PFSK-1 (cell line): ENCODE measurements around the gene LEO1.

Experiments
- FOXP2 ChIP-seq: optimal IDR thresholded peaks from 2 replicates; pipeline ENCODE3; 2011; ENCODE audit warnings: borderline replicate concordance, control low read depth, inconsistent platforms; ENCODE audit not compliant: insufficient read depth; ENCODE audit errors: extremely low read length, extremely low read depth
- POLR2AphosphoS5 ChIP-seq: IDR thresholded peaks from 2 replicates; pipeline ENCODE4 v1.6.1; 2012; ENCODE audit warnings: low read depth, mild to moderate bottlenecking, control low read depth, low read length, moderate library complexity
- SIN3A ChIP-seq: IDR thresholded peaks from 2 replicates; pipeline ENCODE4 v1.6.1; 2012; ENCODE audit warnings: mild to moderate bottlenecking, low read length, moderate library complexity, borderline replicate concordance; ENCODE audit not compliant: insufficient read depth
- TAF1 ChIP-seq: IDR thresholded peaks from 2 replicates; pipeline ENCODE4 v1.6.1; 2012; ENCODE audit warnings: low read length, control low read depth, borderline replicate concordance; ENCODE audit not compliant: insufficient read depth
- TF ChIP-seq, protein P1 (sequence below), 2 experiments: IDR thresholded peaks; 2 replicates each; pipeline versions ENCODE4 v1.6.1 to v1.8.0; 2011 to 2012; ENCODE audit warnings: low read depth in 2 of 2, low read length in 2 of 2, control low read depth in 1 of 2, inconsistent platforms in 1 of 2, mild to moderate bottlenecking in 1 of 2, moderate library complexity in 1 of 2; ENCODE audit not compliant: insufficient read depth in 1 of 2

Gene LEO1

DNA sequence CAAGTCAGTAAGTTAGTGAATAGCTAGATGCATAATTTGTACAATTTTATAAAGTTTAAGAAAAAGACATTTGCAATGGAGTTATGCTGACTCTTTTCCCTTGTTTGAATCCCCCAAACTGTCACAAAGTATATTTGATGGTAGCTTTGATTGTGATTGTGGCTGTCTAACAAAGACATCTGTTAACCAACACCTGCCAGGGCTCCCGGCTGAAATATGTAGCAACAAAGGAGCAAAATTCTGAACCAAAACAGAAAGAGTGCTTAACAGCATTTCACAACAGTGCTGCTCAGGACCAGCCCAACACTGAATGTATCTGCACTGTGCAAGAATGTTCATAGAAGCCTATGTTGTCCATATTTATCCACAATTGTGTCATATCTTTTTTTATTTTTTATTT lies 39.4 kb downstream of the LEO1 start:
- TF ChIP-seq POLR2AphosphoS5: no peak

DNA sequence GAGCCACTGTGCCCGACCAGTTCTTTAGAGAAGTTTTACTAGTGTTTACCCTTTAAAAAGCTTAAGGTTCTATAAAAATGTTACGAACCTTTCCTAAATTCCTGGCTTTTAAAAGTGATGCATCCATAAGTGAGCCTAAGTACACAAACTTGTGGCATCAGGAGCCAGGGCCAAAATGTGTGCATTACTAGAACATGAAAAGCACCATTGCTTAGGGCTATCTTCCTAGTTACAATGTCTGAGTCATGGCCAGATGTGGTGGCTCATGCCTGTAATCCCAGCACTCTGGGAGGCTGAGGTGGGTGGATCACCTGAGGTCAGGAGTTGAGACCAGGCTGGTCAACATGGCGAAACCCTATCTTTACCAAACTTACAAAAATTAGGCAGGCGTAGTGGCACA lies 39.9 kb downstream of the LEO1 start:
- TF ChIP-seq TAF1 (no peak), POLR2AphosphoS5 (no peak), SIN3A (no peak), FOXP2 (no peak)
- TF ChIP-seq, protein P1, sequence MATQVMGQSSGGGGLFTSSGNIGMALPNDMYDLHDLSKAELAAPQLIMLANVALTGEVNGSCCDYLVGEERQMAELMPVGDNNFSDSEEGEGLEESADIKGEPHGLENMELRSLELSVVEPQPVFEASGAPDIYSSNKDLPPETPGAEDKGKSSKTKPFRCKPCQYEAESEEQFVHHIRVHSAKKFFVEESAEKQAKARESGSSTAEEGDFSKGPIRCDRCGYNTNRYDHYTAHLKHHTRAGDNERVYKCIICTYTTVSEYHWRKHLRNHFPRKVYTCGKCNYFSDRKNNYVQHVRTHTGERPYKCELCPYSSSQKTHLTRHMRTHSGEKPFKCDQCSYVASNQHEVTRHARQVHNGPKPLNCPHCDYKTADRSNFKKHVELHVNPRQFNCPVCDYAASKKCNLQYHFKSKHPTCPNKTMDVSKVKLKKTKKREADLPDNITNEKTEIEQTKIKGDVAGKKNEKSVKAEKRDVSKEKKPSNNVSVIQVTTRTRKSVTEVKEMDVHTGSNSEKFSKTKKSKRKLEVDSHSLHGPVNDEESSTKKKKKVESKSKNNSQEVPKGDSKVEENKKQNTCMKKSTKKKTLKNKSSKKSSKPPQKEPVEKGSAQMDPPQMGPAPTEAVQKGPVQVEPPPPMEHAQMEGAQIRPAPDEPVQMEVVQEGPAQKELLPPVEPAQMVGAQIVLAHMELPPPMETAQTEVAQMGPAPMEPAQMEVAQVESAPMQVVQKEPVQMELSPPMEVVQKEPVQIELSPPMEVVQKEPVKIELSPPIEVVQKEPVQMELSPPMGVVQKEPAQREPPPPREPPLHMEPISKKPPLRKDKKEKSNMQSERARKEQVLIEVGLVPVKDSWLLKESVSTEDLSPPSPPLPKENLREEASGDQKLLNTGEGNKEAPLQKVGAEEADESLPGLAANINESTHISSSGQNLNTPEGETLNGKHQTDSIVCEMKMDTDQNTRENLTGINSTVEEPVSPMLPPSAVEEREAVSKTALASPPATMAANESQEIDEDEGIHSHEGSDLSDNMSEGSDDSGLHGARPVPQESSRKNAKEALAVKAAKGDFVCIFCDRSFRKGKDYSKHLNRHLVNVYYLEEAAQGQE (IDR thresholded peaks at IDR 0.05; ENCODE audit: insufficient read depth in 1 of 2, low read depth in 2 of 2, low read length in 2 of 2): no peak

DNA sequence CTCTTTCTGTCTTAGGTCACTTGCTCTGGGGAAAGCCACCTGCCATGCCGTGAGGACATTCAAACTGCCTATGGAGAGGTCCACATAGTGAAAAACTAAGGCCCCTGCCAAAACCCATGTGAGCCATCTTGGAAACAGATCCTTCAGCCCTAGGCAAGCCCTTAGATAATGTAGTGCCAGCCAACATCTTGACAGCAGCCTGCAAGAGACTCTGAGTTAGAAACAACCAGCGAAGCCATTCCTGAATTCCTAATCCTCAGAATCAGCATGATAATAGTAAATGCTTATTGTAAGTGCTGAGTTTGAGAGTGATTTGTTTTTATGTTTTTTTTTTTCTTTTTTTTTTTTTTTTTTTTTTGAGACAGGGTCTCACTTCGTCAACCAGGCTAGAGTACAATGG lies 40.6 kb downstream of the LEO1 start:
- no peak for TF ChIP-seq POLR2AphosphoS5

DNA sequence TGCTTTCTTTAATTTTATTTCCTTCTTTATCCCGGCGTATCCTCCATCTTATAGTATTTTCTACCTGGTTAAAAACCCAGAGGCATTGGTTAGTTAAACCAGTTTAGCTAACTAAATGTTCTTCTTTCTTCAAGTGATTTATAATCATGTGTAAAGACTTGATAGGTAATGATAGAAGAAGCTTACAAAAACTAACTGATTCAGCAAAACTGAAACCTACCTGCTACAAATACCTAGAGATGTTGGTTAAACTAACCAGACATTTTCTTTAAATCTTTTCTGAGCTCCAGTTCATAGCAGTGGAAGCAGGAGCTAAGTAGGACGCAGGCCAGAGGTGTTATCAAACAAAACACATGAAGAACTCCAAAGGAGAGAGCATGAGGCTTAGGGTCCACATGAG lies 44.8 kb downstream of the LEO1 start:
- TF ChIP-seq TAF1 (no peak), FOXP2 (no peak), POLR2AphosphoS5 (no peak), SIN3A (no peak)
- TF ChIP-seq, protein P1 (IDR thresholded peaks at IDR 0.05; ENCODE audit: insufficient read depth in 1 of 2, low read depth in 2 of 2, low read length in 2 of 2): no peak

DNA sequence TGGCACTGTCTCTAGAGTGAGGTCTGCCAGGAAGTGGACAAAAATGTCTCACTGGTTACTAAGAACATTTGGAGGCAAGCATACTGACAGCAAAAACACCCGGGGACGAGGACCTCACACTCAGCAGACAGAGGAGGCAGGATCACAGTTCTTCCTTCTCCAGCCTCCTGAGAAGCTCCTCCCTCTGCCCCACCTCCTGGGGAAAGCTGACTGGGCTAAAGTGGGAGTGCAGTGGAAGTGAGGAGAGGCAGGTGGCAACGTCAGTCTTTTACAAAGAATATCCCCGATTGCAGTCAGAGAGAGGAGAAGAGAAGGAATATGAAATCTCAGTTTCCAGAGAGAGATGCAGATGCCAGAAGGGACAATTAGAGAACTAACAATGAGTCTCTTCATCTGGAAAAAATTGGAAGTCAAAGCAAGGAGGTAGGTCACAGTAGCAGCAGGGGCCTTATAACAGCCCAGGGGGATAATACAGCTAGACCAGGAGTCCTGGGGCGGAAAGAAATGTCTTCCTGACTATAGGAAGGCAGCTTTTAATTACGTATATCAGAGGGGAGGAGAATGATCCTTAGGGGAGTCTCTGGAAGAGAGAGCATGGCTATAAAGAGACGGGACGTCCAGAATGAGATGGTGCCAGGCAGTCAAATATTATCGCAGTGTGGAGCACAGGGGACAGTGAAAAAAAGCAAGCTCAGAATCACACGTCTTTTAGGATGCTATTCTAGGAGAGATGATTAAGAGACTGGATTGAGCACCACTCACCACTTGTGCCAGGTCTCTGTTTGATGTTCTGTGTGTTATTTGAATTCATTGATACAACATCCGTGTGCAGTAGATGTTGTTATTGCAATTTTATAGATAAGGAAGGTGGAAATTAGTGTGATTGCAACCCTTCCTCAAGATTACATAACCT lies 47.2 kb downstream of the LEO1 start:
- TF ChIP-seq FOXP2 (no peak), POLR2AphosphoS5 (no peak), TAF1 (no peak), SIN3A (no peak)
- TF ChIP-seq, protein P1 (IDR thresholded peaks at IDR 0.05; ENCODE audit: insufficient read depth in 1 of 2, low read depth in 2 of 2, low read length in 2 of 2): no peak

DNA sequence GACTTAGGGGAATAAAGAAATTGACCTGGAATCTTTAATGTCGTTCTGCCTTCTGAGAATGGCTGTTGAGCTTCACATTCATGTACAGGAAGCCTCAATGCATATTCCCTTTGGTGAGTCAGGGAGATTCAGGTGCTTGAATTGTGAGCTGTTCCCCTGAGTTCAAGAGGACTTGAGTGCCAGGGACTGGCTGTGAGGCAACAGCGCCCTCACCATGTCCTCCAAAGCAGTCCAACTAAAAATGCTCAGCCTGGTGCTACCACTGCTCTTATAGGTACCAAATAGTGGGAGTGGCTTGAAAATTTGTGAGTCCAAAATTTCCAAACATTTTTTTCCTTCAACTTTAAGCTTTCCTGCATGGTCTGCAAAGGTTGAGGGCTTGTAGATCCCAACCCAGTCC lies 54.1 kb downstream of the LEO1 start:
- TF ChIP-seq TAF1 (no peak), FOXP2 (no peak), SIN3A (no peak), POLR2AphosphoS5 (no peak)
- TF ChIP-seq, protein P1 (IDR thresholded peaks at IDR 0.05; ENCODE audit: insufficient read depth in 1 of 2, low read depth in 2 of 2, low read length in 2 of 2): no peak
